B cell (primary cell): Measurements from ENCODE around the gene FAM204A. TPM values are rescaled to one million over a fixed set of nuclear protein-coding genes. Genes with fewer than 3 reads are reported as not detected.

Experiments used
- ATAC-seq: fragments of 200-7000 bp; cut with Tn5 transposase; one replicate; pipeline ENCODE4 v1.10.0; 2021; ENCODE audit warnings: low read depth, mild to moderate bottlenecking, moderate number of reproducible peaks, moderate library complexity
- CTCF ChIA-PET: fragments of 350-600 bp; sonication (Branson Sonifier 250); formaldehyde crosslinking; loops from one replicate; lab custom pipeline; 2021; ENCODE audit warnings: antibody characterized with exemption, inconsistent platforms; lab: Charles Lee
- POLR2A ChIA-PET: fragments of 350-600 bp; sonication (Branson Sonifier 250); formaldehyde crosslinking; loops from one replicate; lab custom pipeline; 2021; ENCODE audit warnings: antibody characterized with exemption; lab: Charles Lee
- DNase-seq: peaks from one replicate; pipeline ENCODE4 v3.0.0; 2013
- H2AFZ ChIP-seq: 2 replicates; pipeline ENCODE4 v1.6.1; 2012; ENCODE audit warnings: mild to moderate bottlenecking, low read depth, low read length; ENCODE audit not compliant: insufficient read depth, poor library complexity, severe bottlenecking
- H3K27ac ChIP-seq, 2 donors: 1 replicate in 1 of 2; 2 replicates in 1 of 2; pipeline ENCODE4 v1.5.1; 2012 to 2013; ENCODE audit warnings: low read length in 2 of 2, mild to moderate bottlenecking in 2 of 2, moderate library complexity in 1 of 2
- H3K27me3 ChIP-seq, 4 experiments: fragments of 200-600 bp in 1 of 4; sonication (generic) in 1 of 4; replicated peaks in 1 of 4; 1 replicate in 2 of 4; 2 replicates in 2 of 4; pipeline versions ENCODE4 v1.6.1 to v1.7.0; 2013 to 2016; ENCODE audit warnings: low read length in 3 of 4, mild to moderate bottlenecking in 2 of 4, mixed read lengths in 1 of 4, moderate library complexity in 1 of 4; ENCODE audit not compliant: insufficient read depth in 4 of 4, control insufficient read depth in 3 of 4; ENCODE audit errors: control extremely low read depth in 1 of 4
- H3K36me3 ChIP-seq, 2 experiments: replicated peaks in 1 of 2; 1 replicate in 1 of 2; 2 replicates in 1 of 2; pipeline versions ENCODE4 v1.6.1 to v1.7.1; 2013; ENCODE audit warnings: low read length in 1 of 2; ENCODE audit not compliant: insufficient read depth in 2 of 2, control insufficient read depth in 1 of 2; ENCODE audit errors: control extremely low read depth in 1 of 2, extremely low read depth in 1 of 2
- H3K4me1 ChIP-seq, 2 donors: fragments of 200-600 bp in 1 of 2; sonication (generic) in 1 of 2; 1 replicate in 1 of 2; 2 replicates in 1 of 2; pipeline versions ENCODE4 v1.5.1 to v1.6.1; 2013 to 2017; ENCODE audit warnings: low read length in 2 of 2; ENCODE audit not compliant: control insufficient read depth in 2 of 2, insufficient read depth in 2 of 2
- H3K4me2 ChIP-seq: replicated peaks from 2 replicates; pipeline ENCODE3; 2012; ENCODE audit warnings: mild to moderate bottlenecking, low read depth, low read length; ENCODE audit not compliant: poor library complexity, severe bottlenecking
- H3K4me3 ChIP-seq, 5 experiments: fragments of 200-600 bp in 1 of 5; sonication (generic) in 1 of 5; 1 replicate in 3 of 5; 2 replicates in 2 of 5; pipeline versions ENCODE4 v1.5.1 to v1.7.0; 2011 to 2016; ENCODE audit warnings: low read length in 4 of 5, mild to moderate bottlenecking in 4 of 5, low read depth in 2 of 5, control low read depth in 1 of 5, moderate library complexity in 1 of 5; ENCODE audit not compliant: insufficient read depth in 1 of 5; ENCODE audit errors: control extremely low read depth in 1 of 5, extremely low read depth in 1 of 5
- H3K79me2 ChIP-seq: fragments of 200-600 bp; sonication (generic); one replicate; pipeline ENCODE4 v1.6.0; 2016; ENCODE audit warnings: low read length; ENCODE audit not compliant: control insufficient read depth, insufficient read depth
- H3K9ac ChIP-seq: fragments of 200-600 bp; sonication (generic); 2 replicates; pipeline ENCODE4 v1.6.1; 2017; ENCODE audit warnings: mild to moderate bottlenecking, low read length, moderate library complexity
- H3K9me3 ChIP-seq, 3 donors: one replicate each; pipeline versions ENCODE4 v1.6.1 to v1.7.1; 2013; ENCODE audit warnings: low read length in 2 of 3; ENCODE audit not compliant: control insufficient read depth in 2 of 3, insufficient read depth in 1 of 3; ENCODE audit errors: control extremely low read depth in 1 of 3
- H4K20me1 ChIP-seq: 2 replicates; pipeline ENCODE4 v1.6.0; 2012; ENCODE audit warnings: mild to moderate bottlenecking, low read length; ENCODE audit not compliant: insufficient read depth, control insufficient read depth, poor library complexity, severe bottlenecking
- H3K27ac Mint-ChIP-seq: one replicate; pipeline ENCODE4 v1.8.0; 2021; ENCODE audit warnings: mixed read lengths
- H3K27me3 Mint-ChIP-seq: one replicate; pipeline ENCODE4 v1.8.0; 2021; ENCODE audit warnings: mixed read lengths
- H3K4me1 Mint-ChIP-seq: one replicate; pipeline ENCODE4 v1.8.0; 2021; ENCODE audit warnings: mixed read lengths
- H3K4me3 Mint-ChIP-seq: one replicate; pipeline ENCODE4 v1.8.0; 2021; ENCODE audit warnings: mixed read lengths
- H3K9me3 Mint-ChIP-seq: one replicate; pipeline ENCODE4 v1.8.0; 2022; ENCODE audit warnings: mixed read lengths; ENCODE audit not compliant: insufficient read depth
- EZH2 ChIP-seq: IDR thresholded peaks from 2 replicates; pipeline ENCODE4 v1.6.1; 2012; ENCODE audit warnings: borderline replicate concordance, low read depth, mild to moderate bottlenecking, moderate library complexity, low read length; ENCODE audit not compliant: insufficient read depth, poor library complexity, severe bottlenecking
- WGBS: methylation state at CpG from one replicate; pipeline ENCODE4 v1.1.5; 2013; ENCODE audit warnings: missing lambda C conversion rate; ENCODE audit not compliant: insufficient coverage; 5-methylcytosine and 5-hydroxymethylcytosine counted together
- intact Hi-C: fragments of 100-400 bp; cut with micrococcal nuclease; formaldehyde crosslinking; loops from one replicate; pipeline ENCODE4 v1.10.0; 2022
- polyA plus RNA-seq: library from polyadenylated mRNA; depleted of rRNA; stranded (reverse); fragments of >200 nt; gene quantifications from 2 replicates; pipeline ENCODE4 v1.2.3, GENCODE V29; 2012
- total RNA-seq, 2 donors: library from RNA; stranded (reverse); fragments of 120-200 nt in 1 of 2; gene quantifications; 1 replicate in 1 of 2; 2 replicates in 1 of 2; pipeline versions ENCODE4 v1.2.3 to v1.2.4, GENCODE V29; 2013 to 2022
- TF ChIP-seq, protein P1 (sequence below): fragments of 200-600 bp; IDR thresholded peaks from one replicate; pipeline ENCODE4 v1.8.0; 2022; ENCODE audit warnings: antibody characterized with exemption, mild to moderate bottlenecking

Gene FAM204A
- total and polyA plus RNA-seq, 2 donors (not counting 1 experiment from before 2014, with no cell fraction given), result 14.2 to 79.8 TPM

DNA sequence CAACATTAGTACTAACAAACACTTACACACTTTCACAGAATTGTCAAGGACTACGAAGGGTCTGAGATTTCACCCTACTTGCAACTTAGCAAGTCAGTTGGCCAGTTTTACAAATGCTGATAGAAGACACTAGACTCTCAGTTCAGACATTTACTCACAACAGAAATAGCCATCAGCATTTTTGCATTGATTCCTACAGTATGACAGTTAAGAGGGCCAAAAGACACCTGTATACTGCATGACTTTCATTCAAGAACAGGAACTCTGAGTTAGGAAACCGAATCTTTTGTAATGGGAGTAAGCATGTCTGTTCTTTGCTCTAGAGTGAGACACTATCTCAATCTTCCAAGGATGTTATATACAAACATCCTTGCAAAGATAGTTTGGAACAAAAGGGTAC is 40.9 kb downstream of the FAM204A start:
- CTCF ChIA-PET, result no interaction called here
- H3K4me1 Mint-ChIP-seq, result no peaks in the 10 kb centered on the region
- H3K4me2 ChIP-seq, result no peak overlapping the region
- H4K20me1 ChIP-seq, result no peaks in the 10 kb centered on the region
- ATAC-seq (no peak), DNase-seq (no peak)
- H2AFZ ChIP-seq, result no peak overlapping the region
- H3K27ac Mint-ChIP-seq, result no peak overlapping the region
- H3K4me3 ChIP-seq, result no peak overlapping the region
- no peaks in the 10 kb centered on the region for H3K27me3 ChIP-seq
- no peak overlapping the region for H3K27ac ChIP-seq
- H3K27me3 Mint-ChIP-seq, result no peaks in the 10 kb centered on the region
- no peak overlapping the region for H3K4me3 Mint-ChIP-seq
- peaks cover under 1 to 10% of the 10 kb centered on the region in 2 experiments for H3K36me3 ChIP-seq
- no peaks in the 10 kb centered on the region for H3K9me3 Mint-ChIP-seq
- H3K79me2 ChIP-seq, result no peaks in the 10 kb centered on the region
- intact Hi-C loops, result no loop called here
- no peaks in the 10 kb centered on the region for H3K9me3 ChIP-seq
- no peaks in the 10 kb centered on the region for H3K4me1 ChIP-seq
- POLR2A ChIA-PET, result no interaction called here
- TF ChIP-seq EZH2, result no peak
- TF ChIP-seq, protein P1, sequence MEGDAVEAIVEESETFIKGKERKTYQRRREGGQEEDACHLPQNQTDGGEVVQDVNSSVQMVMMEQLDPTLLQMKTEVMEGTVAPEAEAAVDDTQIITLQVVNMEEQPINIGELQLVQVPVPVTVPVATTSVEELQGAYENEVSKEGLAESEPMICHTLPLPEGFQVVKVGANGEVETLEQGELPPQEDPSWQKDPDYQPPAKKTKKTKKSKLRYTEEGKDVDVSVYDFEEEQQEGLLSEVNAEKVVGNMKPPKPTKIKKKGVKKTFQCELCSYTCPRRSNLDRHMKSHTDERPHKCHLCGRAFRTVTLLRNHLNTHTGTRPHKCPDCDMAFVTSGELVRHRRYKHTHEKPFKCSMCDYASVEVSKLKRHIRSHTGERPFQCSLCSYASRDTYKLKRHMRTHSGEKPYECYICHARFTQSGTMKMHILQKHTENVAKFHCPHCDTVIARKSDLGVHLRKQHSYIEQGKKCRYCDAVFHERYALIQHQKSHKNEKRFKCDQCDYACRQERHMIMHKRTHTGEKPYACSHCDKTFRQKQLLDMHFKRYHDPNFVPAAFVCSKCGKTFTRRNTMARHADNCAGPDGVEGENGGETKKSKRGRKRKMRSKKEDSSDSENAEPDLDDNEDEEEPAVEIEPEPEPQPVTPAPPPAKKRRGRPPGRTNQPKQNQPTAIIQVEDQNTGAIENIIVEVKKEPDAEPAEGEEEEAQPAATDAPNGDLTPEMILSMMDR, result no peak
- WGBS, result 100% methylated on average over 1 of the region's 2 CpGs
- no peak overlapping the region for H3K9ac ChIP-seq

DNA sequence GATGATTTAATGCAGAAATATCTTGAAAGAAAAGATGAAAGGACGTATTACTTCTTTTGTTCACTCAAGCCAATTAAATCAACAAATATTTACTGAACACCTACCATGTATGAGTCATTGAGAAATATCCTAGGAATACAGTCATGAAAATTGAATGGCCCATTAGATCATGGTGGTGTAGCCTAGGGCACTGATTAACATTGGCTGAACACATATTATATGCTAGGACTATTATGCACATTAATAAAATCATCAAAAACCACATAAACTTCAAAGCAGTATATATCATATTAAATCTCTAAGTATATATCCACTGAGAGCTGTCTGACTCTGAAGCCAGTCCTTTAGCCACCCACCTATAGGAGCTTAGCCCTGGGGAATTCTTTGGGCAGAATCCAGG is 41.8 kb downstream of the FAM204A start:
- H3K27me3 Mint-ChIP-seq, result no peaks in the 10 kb centered on the region
- DNase-seq (no peak), ATAC-seq (no peak)
- no peak overlapping the region for H3K4me2 ChIP-seq
- no peaks in the 10 kb centered on the region for H3K9me3 Mint-ChIP-seq
- no peak overlapping the region for H2AFZ ChIP-seq
- H3K4me1 ChIP-seq, result no peaks in the 10 kb centered on the region
- no peak overlapping the region for H3K27ac Mint-ChIP-seq
- peaks cover 0 to 7% of the 10 kb centered on the region in 2 experiments for H3K36me3 ChIP-seq
- no peak overlapping the region for H3K4me3 ChIP-seq
- CTCF ChIA-PET, result no interaction called here
- no peaks in the 10 kb centered on the region for H4K20me1 ChIP-seq
- no peaks in the 10 kb centered on the region for H3K27me3 ChIP-seq
- no peaks in the 10 kb centered on the region for H3K79me2 ChIP-seq
- POLR2A ChIA-PET, result no interaction called here
- no CpG with 5 or more reads among the region's 1 CpG for WGBS
- TF ChIP-seq EZH2, result no peak
- TF ChIP-seq, protein P1, result no peak
- H3K27ac ChIP-seq, result no peak overlapping the region
- intact Hi-C loops, result no loop called here
- no peaks in the 10 kb centered on the region for H3K4me1 Mint-ChIP-seq
- no peak overlapping the region for H3K4me3 Mint-ChIP-seq
- H3K9ac ChIP-seq, result no peak overlapping the region
- H3K9me3 ChIP-seq, result no peaks in the 10 kb centered on the region
